Measurements from ENCODE around the gene ARFGEF3. TPM values are rescaled to one million over a fixed set of nuclear protein-coding genes. Genes with fewer than 3 reads are reported as not detected.

ARFGEF3 gene
- total RNA-seq, 3 donors from 2014 or later, result 1.9 to 28.1 (median 22.0) TPM

- Histone ChIP-seq H3K36me3 (no peaks in the 10 kb centered on the region), H3K27ac (no peak overlapping the region), H3K9me3 (no peaks in the 10 kb centered on the region), H3K4me1 (no peaks in the 10 kb centered on the region), H3K27me3 (no peaks in the 10 kb centered on the region), H3K4me3 (no peak overlapping the region)
- no peak for DNase-seq (ENCODE audit: low spot score in 2 of 2)
- intact Hi-C loops (cut with DNase I; ENCODE audit: low total_unique reads), result no loop called here
- TF ChIP-seq CTCF (IDR thresholded peaks at IDR 0.05), result no peak
- TF ChIP-seq POLR2A (IDR thresholded peaks at IDR 0.05), result no peak
- no peak for TF ChIP-seq POLR2AphosphoS5 (IDR thresholded peaks at IDR 0.05)
Measured at GRCh38 chr6:138323821-138324220, 162.1 kb downstream of the ARFGEF3 start.

GRCh38 chr6:138328210-138328609 lies 166.5 kb downstream of the ARFGEF3 start:
- no peaks in the 10 kb centered on the region for H3K4me1 ChIP-seq
- no peak overlapping the region for H3K27ac ChIP-seq
- TF ChIP-seq POLR2AphosphoS5 (IDR thresholded peaks at IDR 0.05) (no peak), POLR2A (IDR thresholded peaks at IDR 0.05) (no peak), CTCF (IDR thresholded peaks at IDR 0.05) (no peak)
- DNase-seq (ENCODE audit: low spot score in 2 of 2), result no peak
- H3K27me3 ChIP-seq, result no peaks in the 10 kb centered on the region
- intact Hi-C loops (cut with DNase I; ENCODE audit: low total_unique reads), result no loop called here
- no peaks in the 10 kb centered on the region for H3K9me3 ChIP-seq
- H3K36me3 ChIP-seq, result no peaks in the 10 kb centered on the region
- H3K4me3 ChIP-seq, result no peak overlapping the region

- intact Hi-C loops (cut with DNase I; ENCODE audit: low total_unique reads), result no loop called here
- TF ChIP-seq POLR2AphosphoS5 (IDR thresholded peaks at IDR 0.05) (no peak), CTCF (IDR thresholded peaks at IDR 0.05) (no peak), POLR2A (IDR thresholded peaks at IDR 0.05) (no peak)
- Histone ChIP-seq H3K4me1 (no peaks in the 10 kb centered on the region), H3K36me3 (no peaks in the 10 kb centered on the region), H3K27ac (no peak overlapping the region), H3K9me3 (no peaks in the 10 kb centered on the region), H3K4me3 (no peak overlapping the region), H3K27me3 (no peaks in the 10 kb centered on the region)
- no peak for DNase-seq (ENCODE audit: low spot score in 2 of 2)
Measured at GRCh38 chr6:138330763-138331162, 169.0 kb downstream of the ARFGEF3 start.

- TF ChIP-seq POLR2AphosphoS5 (IDR thresholded peaks at IDR 0.05) (no peak), POLR2A (IDR thresholded peaks at IDR 0.05) (no peak), CTCF (IDR thresholded peaks at IDR 0.05) (no peak)
- H3K4me1 ChIP-seq, result no peaks in the 10 kb centered on the region
- H3K27me3 ChIP-seq, result no peaks in the 10 kb centered on the region
- intact Hi-C loops (cut with DNase I; ENCODE audit: low total_unique reads), result no loop called here
- no peaks in the 10 kb centered on the region for H3K9me3 ChIP-seq
- H3K36me3 ChIP-seq, result no peaks in the 10 kb centered on the region
- no peak for DNase-seq (ENCODE audit: low spot score in 2 of 2)
- no peak overlapping the region for H3K27ac ChIP-seq
- H3K4me3 ChIP-seq, result no peak overlapping the region
Measured at GRCh38 chr6:138331444-138331843, 169.7 kb downstream of the ARFGEF3 start.

GRCh38 chr6:138331984-138332383 lies 170.2 kb downstream of the ARFGEF3 start:
- no peak overlapping the region for H3K27ac ChIP-seq
- no peaks in the 10 kb centered on the region for H3K9me3 ChIP-seq
- H3K4me3 ChIP-seq, result no peak overlapping the region
- intact Hi-C loops (cut with DNase I; ENCODE audit: low total_unique reads), result no loop called here
- no peaks in the 10 kb centered on the region for H3K27me3 ChIP-seq
- no peaks in the 10 kb centered on the region for H3K4me1 ChIP-seq
- no peak for DNase-seq (ENCODE audit: low spot score in 2 of 2)
- TF ChIP-seq CTCF (IDR thresholded peaks at IDR 0.05) (no peak), POLR2AphosphoS5 (IDR thresholded peaks at IDR 0.05) (no peak), POLR2A (IDR thresholded peaks at IDR 0.05) (no peak)
- no peaks in the 10 kb centered on the region for H3K36me3 ChIP-seq

Data from breast epithelium (tissue), 4 donors.